Esophagus muscularis mucosa (tissue), 4 donors: ENCODE data around the gene LIPT1. TPM values are rescaled to one million over a fixed set of nuclear protein-coding genes. Genes with fewer than 3 reads are reported as not detected.

Source experiments
- DNase-seq: peaks from one replicate; pipeline ENCODE4 v3.0.0-alpha.2; 2017; ENCODE audit errors: extremely low spot score
- H3K27ac ChIP-seq, 4 donors: fragments of 200-600 bp; sonication (generic); replicated peaks in 1 of 4; 1 replicate in 3 of 4; 2 replicates in 1 of 4; pipeline ENCODE4 v1.5.1; 2016 to 2019; ENCODE audit warnings: mild to moderate bottlenecking in 1 of 4
- H3K27me3 ChIP-seq, 4 donors: fragments of 200-600 bp; sonication (generic); one replicate each; pipeline versions ENCODE4 v1.5.1 to v1.6.0; 2016 to 2019
- H3K36me3 ChIP-seq, 4 donors: fragments of 200-600 bp; sonication (generic); one replicate each; pipeline ENCODE4 v1.5.1; 2016 to 2019
- H3K4me1 ChIP-seq, 4 donors: fragments of 200-600 bp; sonication (generic); one replicate each; pipeline ENCODE4 v1.5.1; 2016 to 2019
- H3K4me3 ChIP-seq, 4 donors: fragments of 200-600 bp; sonication (generic); 1 replicate in 2 of 4; 2 replicates in 2 of 4; pipeline ENCODE4 v1.5.1; 2016 to 2019; ENCODE audit warnings: mild to moderate bottlenecking in 4 of 4, moderate library complexity in 1 of 4
- H3K9me3 ChIP-seq, 4 donors: fragments of 200-600 bp; sonication (generic); 1 replicate in 3 of 4; 2 replicates in 1 of 4; pipeline ENCODE4 v1.5.1; 2016 to 2019
- CTCF ChIP-seq, 3 experiments: fragments of 200-600 bp in 2 of 3; fragments of 450-650 bp in 1 of 3; sonication (generic) in 2 of 3; IDR thresholded peaks; one replicate each; pipeline ENCODE4 v1.5.1; 2017 to 2019; ENCODE audit warnings: antibody characterized with exemption in 3 of 3, mild to moderate bottlenecking in 2 of 3, moderate library complexity in 1 of 3
- EP300 ChIP-seq: sonication (generic); formaldehyde crosslinking; IDR thresholded peaks from one replicate; pipeline ENCODE4 v1.6.1; 2017; ENCODE audit warnings: antibody characterized with exemption
- POLR2A ChIP-seq: fragments of 450-650 bp; IDR thresholded peaks from one replicate; pipeline ENCODE4 v1.6.1; 2017; ENCODE audit warnings: antibody characterized with exemption, moderate library complexity, mild to moderate bottlenecking, low read depth
- POLR2AphosphoS5 ChIP-seq, 2 donors: sonication (generic); formaldehyde crosslinking; IDR thresholded peaks; one replicate each; pipeline ENCODE4 v1.6.1; 2017; ENCODE audit warnings: antibody characterized with exemption in 2 of 2
- WGBS: methylation state at CpG from one replicate; pipeline ENCODE4 v1.1.5; 2018; 5-methylcytosine and 5-hydroxymethylcytosine counted together
- intact Hi-C: fragments of 100-400 bp; cut with DNase I; formaldehyde crosslinking; loops from one replicate; pipeline ENCODE4 v1.15.1; 2023
- total RNA-seq, 4 donors: library from RNA; depleted of rRNA; stranded (reverse); fragments of >200 nt; gene quantifications; one replicate each; pipeline versions ENCODE4 v1.1.0 to v1.2.1, GENCODE V29; 2016

Gene LIPT1
- total RNA-seq, 4 donors from 2014 or later: 4.2 to 6.4 (median 5.4) TPM

GRCh38 chr2:99153921-99154604 is 704 bp upstream of the LIPT1 start:
- DNase-seq: no peak
- Histone ChIP-seq H3K36me3 (peaks cover 0 to 22% (median 10%) of the 10 kb centered on the region in 4 donors), H3K27me3 (no peaks in the 10 kb centered on the region), H3K4me1 (peaks cover 10 to 23% (median 20%) of the 10 kb centered on the region in 4 donors), H3K4me3 (peak overlapping the region; percentile 65 to 75 (median 70)), H3K9me3 (no peaks in the 10 kb centered on the region), H3K27ac (peak overlapping the region; percentile 83 to 90 (median 86))
- 46% methylated on average over 12 of the region's 12 CpGs for WGBS
- intact Hi-C loops: loop anchor here (10.0 kb wide), 1 partner anchor 181 kb away; the partner anchor contains the start of genes EIF5B and TXNDC9
- no peak for TF ChIP-seq POLR2A
- TF ChIP-seq EP300: no peak
- TF ChIP-seq CTCF (IDR thresholded peaks at IDR 0.05): no peak
- no peak for TF ChIP-seq POLR2AphosphoS5 (IDR thresholded peaks at IDR 0.05)

DNA sequence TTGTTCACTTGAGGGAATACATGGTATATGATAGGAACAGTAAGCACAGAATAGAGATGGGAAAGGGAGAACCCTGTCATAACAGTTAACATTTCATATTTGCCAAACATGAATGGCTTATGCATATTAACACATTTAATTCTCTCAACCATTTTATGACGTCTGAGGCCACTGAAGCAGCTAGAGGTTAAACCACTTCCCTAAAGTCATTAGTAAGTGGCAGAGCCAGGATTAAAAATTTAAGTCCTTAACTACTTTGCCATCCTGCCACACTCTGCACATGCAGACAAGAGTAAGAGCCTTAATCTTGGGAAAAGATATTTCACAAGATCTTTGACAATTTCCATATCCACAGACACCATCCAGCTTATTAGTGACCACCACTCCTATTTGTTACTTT is 2.1 kb downstream of the LIPT1 start:
- no peak overlapping the region for H3K27ac ChIP-seq
- no peak for TF ChIP-seq CTCF (IDR thresholded peaks at IDR 0.05)
- TF ChIP-seq EP300: no peak
- TF ChIP-seq POLR2A: no peak
- no peak for TF ChIP-seq POLR2AphosphoS5 (IDR thresholded peaks at IDR 0.05)
- H3K9me3 ChIP-seq: no peaks in the 10 kb centered on the region
- no peak overlapping the region for H3K4me3 ChIP-seq
- peaks cover 10 to 23% (median 20%) of the 10 kb centered on the region in 4 donors for H3K4me1 ChIP-seq
- no peak for DNase-seq
- WGBS: 82% methylated on average over 1 of the region's 1 CpG
- H3K27me3 ChIP-seq: no peaks in the 10 kb centered on the region
- intact Hi-C loops: loop anchor here (10.0 kb wide), 1 partner anchor 178 kb away; the partner anchor contains the start of genes EIF5B and TXNDC9
- peaks cover 0 to 39% (median 18%) of the 10 kb centered on the region in 4 donors for H3K36me3 ChIP-seq

DNA sequence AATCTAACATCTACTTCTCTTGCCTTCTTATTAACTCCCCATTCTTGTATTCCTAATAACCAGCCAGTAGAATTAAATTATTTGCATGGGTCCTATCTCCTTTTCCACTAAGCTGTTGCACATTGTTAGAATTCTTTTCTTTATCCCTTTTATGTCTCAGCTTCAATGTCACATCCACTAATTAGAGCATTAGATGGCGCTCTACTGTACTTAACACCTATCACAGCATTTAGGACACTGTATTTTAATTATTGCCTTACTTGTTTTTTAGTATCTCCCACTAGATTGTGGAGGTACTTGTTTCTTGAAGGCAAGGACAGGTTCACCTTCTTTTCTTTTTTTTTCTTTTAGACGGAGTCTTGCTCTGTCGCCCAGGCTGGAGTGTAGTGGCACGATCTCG is 3.8 kb downstream of the LIPT1 start:
- peaks cover 0 to 55% (median 30%) of the 10 kb centered on the region in 4 donors for H3K36me3 ChIP-seq
- no peaks in the 10 kb centered on the region for H3K27me3 ChIP-seq
- peaks cover 10 to 18% (median 18%) of the 10 kb centered on the region in 4 donors for H3K4me1 ChIP-seq
- H3K9me3 ChIP-seq: no peaks in the 10 kb centered on the region
- no peak for DNase-seq
- WGBS: 94% methylated on average over 5 of the region's 5 CpGs
- no peak overlapping the region for H3K4me3 ChIP-seq
- no peak for TF ChIP-seq EP300
- TF ChIP-seq CTCF (IDR thresholded peaks at IDR 0.05): no peak
- TF ChIP-seq POLR2A: no peak
- TF ChIP-seq POLR2AphosphoS5 (IDR thresholded peaks at IDR 0.05): no peak
- intact Hi-C loops: loop anchor here (10.0 kb wide), 1 partner anchor 176 kb away; the partner anchor contains the start of genes EIF5B and TXNDC9
- no peak overlapping the region for H3K27ac ChIP-seq

DNA sequence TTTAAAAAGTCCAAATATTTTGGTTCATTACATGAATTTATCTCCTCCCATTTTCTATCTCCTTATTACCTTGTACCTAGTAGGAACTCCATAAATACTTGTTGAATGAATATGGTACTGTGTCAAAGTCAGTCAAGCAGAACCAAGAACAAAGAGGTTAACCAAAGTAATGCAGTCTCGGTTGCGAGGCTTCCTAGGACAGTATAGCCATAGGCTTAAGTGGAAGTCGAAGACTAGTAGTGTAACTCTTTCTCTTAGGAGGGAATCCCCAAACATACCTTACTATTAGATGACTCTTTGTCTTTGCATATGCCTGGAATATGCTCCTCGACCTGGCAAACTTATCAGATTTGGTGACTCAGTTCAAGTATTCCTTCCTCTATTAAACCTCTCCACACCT is 4.8 kb downstream of the LIPT1 start:
- 94% methylated on average over 4 of the region's 4 CpGs for WGBS
- H3K36me3 ChIP-seq: peaks cover 0 to 59% (median 36%) of the 10 kb centered on the region in 4 donors
- no peaks in the 10 kb centered on the region for H3K9me3 ChIP-seq
- H3K27me3 ChIP-seq: no peaks in the 10 kb centered on the region
- intact Hi-C loops: loop anchor here (10.0 kb wide), 1 partner anchor 175 kb away; the partner anchor contains the start of genes EIF5B and TXNDC9
- H3K27ac ChIP-seq: no peak overlapping the region
- no peak for DNase-seq
- H3K4me1 ChIP-seq: peaks cover 4 to 10% (median 9%) of the 10 kb centered on the region in 4 donors
- H3K4me3 ChIP-seq: no peak overlapping the region
- no peak for TF ChIP-seq CTCF (IDR thresholded peaks at IDR 0.05)
- TF ChIP-seq EP300: no peak
- no peak for TF ChIP-seq POLR2A
